NAMALWA (cell line): Measurements from ENCODE around the gene MEGF11.

ENCODE experiments used
- DNase-seq: peaks from one replicate; pipeline ENCODE4 v3.0.0-alpha.2; 2015; ENCODE audit warnings: low spot score

MEGF11 gene

DNA sequence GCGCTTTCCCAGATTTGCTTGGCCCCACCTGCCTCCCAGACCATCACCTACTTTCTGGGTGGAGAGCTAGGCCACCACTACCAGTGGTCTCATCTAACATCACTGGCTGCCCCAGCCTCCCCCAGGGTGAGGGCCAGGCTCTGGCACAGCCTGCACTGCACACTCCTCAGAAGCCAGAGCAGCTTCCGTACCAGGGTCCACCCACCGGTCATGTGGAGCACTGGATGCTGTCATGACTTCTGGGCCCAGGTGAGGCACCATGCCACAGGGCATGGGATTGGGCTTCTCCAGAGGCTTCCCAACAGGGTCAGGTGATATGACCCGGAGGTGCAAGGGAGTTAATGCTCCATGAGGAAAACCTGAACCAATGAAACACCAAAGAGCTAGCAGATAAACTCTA, 14.0 kb downstream of the MEGF11 start:
- no peak for DNase-seq

DNA sequence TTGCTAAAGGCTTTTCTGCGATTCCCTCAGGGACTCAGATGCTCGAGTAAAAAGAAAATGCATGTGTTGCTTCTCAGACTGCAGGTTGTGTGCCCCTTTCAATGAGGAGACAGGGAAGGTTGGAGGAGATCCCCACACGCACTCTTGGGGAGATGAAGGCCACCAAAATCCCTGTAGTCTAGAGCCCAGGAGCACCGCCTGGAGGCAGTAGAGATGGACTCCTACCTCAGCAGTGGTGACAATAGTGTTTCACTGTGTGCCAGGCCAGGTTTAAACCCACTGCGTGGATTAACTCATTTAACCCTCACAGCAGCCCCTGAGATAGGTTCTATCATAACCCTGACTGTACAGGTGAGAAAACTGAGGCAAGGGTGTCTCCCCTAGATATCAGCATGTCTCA, 15.2 kb downstream of the MEGF11 start:
- DNase-seq = no peak

DNA sequence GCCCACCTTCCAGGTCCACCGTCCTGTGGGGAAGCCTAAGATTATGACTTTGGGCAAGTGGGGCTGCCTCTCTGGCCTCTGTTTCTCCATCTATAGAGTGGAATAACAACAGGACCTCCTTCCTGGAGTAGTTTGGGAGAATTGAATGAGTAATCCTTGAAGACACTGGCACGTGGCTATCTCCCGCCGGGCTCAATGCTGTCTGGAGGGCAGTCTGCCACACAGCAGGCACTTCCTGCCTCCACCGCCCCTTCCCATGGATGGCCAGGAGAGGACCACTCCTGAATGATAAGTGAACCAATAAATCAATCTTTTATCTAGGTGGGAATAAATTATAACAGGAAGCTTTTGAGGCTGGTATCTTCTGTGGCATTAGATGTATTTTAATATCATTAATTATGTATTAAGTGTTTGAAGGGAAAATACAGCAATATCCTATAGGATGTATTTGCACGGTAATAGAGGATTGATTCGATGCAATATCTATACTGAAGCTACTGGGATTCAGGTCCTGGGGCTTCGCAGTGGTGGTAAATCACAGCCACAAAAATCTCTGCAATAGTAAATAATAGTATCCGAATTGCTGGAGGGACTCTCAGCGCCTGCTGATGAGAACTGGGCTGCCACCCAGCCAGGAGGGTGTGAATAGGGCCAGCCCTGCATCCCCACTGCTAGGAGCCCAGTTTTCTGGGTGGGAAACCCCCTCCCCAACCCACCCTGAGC, 15.9 kb downstream of the MEGF11 start:
- no peak for DNase-seq

DNA sequence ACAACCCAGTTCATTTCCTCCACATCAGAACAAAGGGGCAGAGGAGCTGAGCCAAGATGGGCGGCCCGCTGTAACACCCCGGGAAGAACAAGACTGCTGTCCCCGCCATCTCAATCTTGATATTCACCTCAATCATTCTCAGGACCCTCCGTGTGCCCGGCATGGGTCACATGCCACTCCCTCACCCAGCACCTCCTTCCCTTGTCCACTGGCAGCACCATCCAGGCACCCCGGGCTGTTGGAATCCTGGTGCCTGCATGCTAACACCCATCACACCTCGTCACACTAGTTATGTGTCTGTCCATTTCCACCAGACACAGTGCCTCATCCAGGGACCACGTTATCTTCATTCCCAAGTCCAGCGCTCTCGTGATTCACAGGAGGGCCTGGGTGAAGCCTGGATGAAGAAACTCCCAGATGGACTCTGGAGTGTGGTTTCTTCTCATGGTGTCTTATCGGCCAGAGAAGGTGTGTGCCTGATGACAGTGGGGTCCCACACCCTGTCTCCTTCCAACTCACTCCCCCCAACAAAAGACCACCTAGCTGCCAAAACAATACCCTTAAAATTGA, 16.7 kb downstream of the MEGF11 start:
- no peak for DNase-seq

DNA sequence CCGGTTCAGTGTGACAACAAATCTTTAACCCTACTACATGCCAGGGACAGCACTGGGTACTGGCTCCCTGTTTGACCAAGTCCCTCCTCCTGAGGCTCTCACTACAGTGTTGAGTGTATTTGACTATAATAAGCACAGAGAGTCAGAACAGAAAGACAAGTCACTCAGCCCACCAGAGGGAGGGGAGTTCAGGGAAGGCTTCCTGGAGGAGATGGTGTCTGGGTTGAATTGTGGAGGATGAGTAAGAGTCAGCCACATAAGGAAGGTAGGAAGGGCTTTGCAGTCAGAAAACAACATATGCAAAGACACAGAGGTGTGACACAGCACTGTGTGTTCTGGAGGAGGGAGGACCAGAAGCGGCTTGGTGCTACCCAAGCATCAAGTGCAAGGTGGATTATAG, 17.7 kb downstream of the MEGF11 start:
- DNase-seq = no peak

GRCh38 chr15:66234798-66235197, 18.8 kb downstream of the MEGF11 start:
- DNase-seq = no peak

DNA sequence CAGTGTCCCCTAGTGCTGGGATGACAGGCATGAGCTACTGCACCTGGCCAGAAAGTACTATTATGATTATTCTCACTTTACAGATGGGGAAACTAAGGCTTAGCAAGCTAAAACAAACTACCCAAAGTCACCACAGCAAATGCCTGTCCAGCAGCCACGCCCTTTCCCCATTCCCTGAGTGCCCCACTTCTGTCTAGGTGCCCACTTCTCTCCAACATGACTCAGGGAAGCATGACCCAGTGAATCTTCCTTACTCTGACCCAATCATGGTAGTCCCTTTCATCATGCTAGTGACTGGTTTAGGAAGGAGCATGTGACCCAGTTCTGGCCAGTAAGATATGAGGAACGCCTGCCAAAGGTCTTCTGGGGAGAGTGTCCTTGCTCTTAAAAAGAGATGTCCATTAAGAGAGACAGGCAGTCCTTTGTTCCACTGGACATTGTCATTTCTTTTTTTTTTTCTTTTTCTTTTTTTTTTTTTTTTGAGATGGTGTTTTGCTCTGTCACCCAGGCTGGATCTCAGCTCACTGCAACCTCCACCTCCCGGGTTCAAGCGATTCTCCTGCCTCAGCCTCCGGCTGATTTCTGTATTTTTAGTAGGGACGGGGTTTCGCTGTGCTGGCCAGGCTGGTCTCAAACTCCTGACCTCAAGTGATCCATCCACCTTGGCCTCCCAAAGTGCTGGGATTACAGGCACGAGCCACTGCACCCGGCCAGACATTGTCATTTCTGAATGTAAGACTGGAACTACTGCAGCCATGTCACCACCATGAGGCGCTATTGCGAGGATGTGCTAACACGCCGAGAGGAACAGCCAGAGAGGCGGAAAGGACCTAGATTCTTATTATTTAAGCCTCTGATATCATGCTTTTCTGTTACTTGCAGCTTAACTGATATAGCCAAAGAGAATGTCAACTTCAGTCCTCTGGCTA, 19.8 kb downstream of the MEGF11 start:
- DNase-seq = no peak

DNA sequence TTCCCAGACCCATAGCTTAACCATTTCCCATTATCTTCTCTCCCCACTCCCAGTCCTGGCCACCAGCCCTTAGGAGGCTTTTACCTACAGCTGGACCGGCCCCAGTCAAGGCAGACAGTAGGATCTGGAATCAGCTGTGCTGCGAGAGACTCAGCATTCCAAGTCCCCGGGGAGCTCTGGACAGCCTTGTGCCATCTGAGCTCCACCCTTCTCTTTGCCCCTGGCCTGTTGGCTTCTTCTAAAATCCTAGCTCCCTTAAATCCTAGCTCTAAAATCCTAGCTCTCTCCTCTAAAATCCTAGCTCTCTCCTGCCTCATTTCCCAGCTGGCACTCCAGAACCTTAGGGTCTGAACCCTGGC, 21.3 kb downstream of the MEGF11 start:
- no peak for DNase-seq

GRCh38 chr15:66231394-66232266, 21.9 kb downstream of the MEGF11 start:
- DNase-seq = no peak

GRCh38 chr15:66229790-66230465, 23.6 kb downstream of the MEGF11 start:
- DNase-seq = no peak

GRCh38 chr15:66228807-66229735, 24.5 kb downstream of the MEGF11 start:
- no peak for DNase-seq

DNA sequence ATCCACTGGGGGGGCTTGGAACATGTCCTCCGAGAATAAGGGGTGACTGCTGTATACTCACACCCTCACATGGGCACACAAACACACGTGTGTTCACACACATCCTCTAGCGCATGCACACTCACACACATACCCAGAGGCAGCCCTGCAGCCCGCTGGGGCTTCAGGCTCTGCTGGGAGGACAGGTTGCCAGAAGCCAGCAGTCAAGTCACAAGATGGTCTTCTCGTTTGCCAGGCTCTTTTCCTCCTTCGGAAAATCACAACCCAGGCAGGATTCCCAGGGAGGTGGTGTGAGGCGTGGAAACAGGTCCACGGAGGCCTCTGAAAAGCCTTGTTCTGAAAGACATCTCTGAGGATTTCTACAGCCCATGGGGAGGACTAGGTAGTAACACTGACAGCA, 26.8 kb downstream of the MEGF11 start:
- no peak for DNase-seq

GRCh38 chr15:66225656-66226274, 27.8 kb downstream of the MEGF11 start:
- no peak for DNase-seq

DNA sequence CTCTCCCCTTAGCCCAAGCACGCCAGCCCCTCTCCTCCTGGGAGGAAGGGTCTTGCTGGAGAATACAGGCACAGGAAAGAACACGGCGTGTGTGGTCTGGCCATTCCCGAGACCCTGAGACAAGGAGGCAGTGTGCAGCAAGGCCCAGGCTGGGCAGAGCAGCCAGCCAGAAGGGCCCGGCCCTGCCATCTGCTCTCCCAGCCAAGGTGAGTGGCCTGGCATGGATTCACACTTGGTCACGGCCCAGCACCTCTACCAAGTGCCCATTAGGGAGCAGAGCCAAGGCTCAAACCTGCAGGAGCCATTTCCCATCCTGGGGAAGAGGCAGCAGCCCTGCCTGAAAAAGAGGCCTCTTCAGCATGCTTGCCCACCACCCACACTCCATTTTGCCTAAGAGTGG, 28.6 kb downstream of the MEGF11 start:
- DNase-seq = no peak

GRCh38 chr15:66222273-66223198, 31.0 kb downstream of the MEGF11 start:
- DNase-seq = no peak

DNA sequence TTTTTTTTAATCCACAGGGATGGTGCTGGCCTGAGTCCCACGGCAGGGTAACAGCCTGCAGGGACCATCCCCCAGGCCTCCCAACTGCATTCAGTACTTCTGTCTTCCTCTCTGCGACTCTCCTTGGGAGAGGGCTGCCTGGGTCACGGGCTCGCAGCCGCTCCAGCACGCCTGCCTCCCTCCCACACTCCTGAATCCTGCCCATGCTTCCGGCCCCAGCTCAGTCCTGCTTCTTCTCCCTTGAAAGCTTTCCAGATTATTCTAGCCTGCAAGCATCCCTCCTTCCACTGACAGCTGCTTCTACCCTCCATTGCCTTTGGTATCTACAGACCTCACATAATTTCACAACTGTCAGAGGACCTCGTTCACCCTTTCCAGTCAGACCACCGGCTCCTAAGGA, 32.4 kb downstream of the MEGF11 start:
- no peak for DNase-seq

- no peak for DNase-seq
Measured at GRCh38 chr15:66220601-66221000, 32.9 kb downstream of the MEGF11 start.

GRCh38 chr15:66219339-66219738, 34.2 kb downstream of the MEGF11 start:
- no peak for DNase-seq

GRCh38 chr15:66216806-66217205, 36.7 kb downstream of the MEGF11 start:
- no peak for DNase-seq
